ENCODE data around the gene CTNNA3. TPM values are rescaled to one million over a fixed set of nuclear protein-coding genes. Genes with fewer than 3 reads are reported as not detected.

The CTNNA3 gene
- total RNA-seq, 6 experiments from 2014 or later: 0.19 to 3.6 (median 1.2) TPM

DNA sequence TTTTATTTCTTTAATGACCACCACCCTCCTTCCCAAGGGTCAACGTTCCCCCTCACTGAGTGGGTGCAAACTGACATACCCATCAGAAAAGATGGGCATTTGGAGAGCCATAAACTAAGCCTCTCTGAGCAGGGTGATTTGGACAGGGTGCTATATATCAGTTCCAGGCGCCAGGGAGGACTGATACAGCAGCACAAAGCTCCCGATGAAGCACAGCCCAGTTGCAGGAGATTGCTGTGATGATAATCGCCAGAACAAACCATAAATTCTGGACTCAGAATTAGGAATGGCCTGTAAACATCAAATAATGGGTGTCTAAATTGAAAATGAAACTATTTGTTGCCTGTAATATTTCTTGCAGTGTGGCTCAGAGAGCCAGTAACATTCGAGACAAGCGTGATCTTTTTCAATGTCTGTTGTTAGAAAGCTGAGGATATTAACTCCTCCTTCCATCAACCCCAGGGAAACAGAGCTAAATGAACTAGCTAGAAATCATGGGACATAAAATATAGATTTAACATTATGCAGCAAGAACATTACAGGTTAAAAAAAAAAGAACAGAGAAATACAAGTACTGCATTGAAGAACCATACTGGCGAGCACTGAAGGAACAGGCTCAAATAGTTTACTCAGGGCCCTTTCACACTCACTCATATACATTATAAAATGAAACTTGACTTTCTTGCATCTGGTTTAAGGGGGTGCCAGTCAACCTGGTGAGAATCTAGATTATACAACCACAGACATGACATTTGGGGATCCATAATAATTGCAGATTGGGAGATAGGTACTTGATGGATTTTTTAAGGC, 907.6 kb downstream of the CTNNA3 start:
- no peak overlapping the region for H3K27ac ChIP-seq
- H3K9me3 ChIP-seq: no peaks in the 10 kb centered on the region
- H3K27me3 ChIP-seq: no peaks in the 10 kb centered on the region
- no peaks in the 10 kb centered on the region for H3K36me3 ChIP-seq
- intact Hi-C loops (cut with DNase I): no loop called here
- WGBS (ENCODE audit: insufficient coverage, low coverage, low lambda C conversion rate, missing lambda C conversion rate): 55% methylated on average over 7 of the region's 7 CpGs
- no peak overlapping the region for H3K4me3 ChIP-seq
- TF ChIP-seq POLR2A (IDR thresholded peaks at IDR 0.05): no peak
- TF ChIP-seq, protein P1, sequence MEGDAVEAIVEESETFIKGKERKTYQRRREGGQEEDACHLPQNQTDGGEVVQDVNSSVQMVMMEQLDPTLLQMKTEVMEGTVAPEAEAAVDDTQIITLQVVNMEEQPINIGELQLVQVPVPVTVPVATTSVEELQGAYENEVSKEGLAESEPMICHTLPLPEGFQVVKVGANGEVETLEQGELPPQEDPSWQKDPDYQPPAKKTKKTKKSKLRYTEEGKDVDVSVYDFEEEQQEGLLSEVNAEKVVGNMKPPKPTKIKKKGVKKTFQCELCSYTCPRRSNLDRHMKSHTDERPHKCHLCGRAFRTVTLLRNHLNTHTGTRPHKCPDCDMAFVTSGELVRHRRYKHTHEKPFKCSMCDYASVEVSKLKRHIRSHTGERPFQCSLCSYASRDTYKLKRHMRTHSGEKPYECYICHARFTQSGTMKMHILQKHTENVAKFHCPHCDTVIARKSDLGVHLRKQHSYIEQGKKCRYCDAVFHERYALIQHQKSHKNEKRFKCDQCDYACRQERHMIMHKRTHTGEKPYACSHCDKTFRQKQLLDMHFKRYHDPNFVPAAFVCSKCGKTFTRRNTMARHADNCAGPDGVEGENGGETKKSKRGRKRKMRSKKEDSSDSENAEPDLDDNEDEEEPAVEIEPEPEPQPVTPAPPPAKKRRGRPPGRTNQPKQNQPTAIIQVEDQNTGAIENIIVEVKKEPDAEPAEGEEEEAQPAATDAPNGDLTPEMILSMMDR (IDR thresholded peaks at IDR 0.05): no peak
- DNase-seq (no peak), ATAC-seq (no peak)
- H3K4me1 ChIP-seq: no peaks in the 10 kb centered on the region

- ATAC-seq (no peak), DNase-seq (no peak)
- H3K36me3 ChIP-seq: no peaks in the 10 kb centered on the region
- WGBS (ENCODE audit: insufficient coverage, low coverage, low lambda C conversion rate, missing lambda C conversion rate): 56% methylated on average over 1 of the region's 1 CpG
- H3K4me1 ChIP-seq: no peaks in the 10 kb centered on the region
- no peaks in the 10 kb centered on the region for H3K27me3 ChIP-seq
- H3K9me3 ChIP-seq: no peaks in the 10 kb centered on the region
- H3K4me3 ChIP-seq: no peak overlapping the region
- TF ChIP-seq POLR2A (IDR thresholded peaks at IDR 0.05): no peak
- TF ChIP-seq, protein P1 (IDR thresholded peaks at IDR 0.05): no peak
- H3K27ac ChIP-seq: no peak overlapping the region
- intact Hi-C loops (cut with DNase I): no loop called here
Observed at GRCh38 chr10:66786709-66787108, 909.3 kb downstream of the CTNNA3 start.

GRCh38 chr10:66784770-66785169, 911.2 kb downstream of the CTNNA3 start:
- H3K4me3 ChIP-seq: no peak overlapping the region
- no peaks in the 10 kb centered on the region for H3K4me1 ChIP-seq
- H3K36me3 ChIP-seq: no peaks in the 10 kb centered on the region
- TF ChIP-seq, protein P1 (IDR thresholded peaks at IDR 0.05): no peak
- TF ChIP-seq POLR2A (IDR thresholded peaks at IDR 0.05): no peak
- DNase-seq (no peak), ATAC-seq (no peak)
- intact Hi-C loops (cut with DNase I): no loop called here
- H3K27me3 ChIP-seq: no peaks in the 10 kb centered on the region
- WGBS (ENCODE audit: insufficient coverage, low coverage, low lambda C conversion rate, missing lambda C conversion rate): 69% methylated on average over 1 of the region's 1 CpG
- no peaks in the 10 kb centered on the region for H3K9me3 ChIP-seq
- H3K27ac ChIP-seq: no peak overlapping the region

DNA sequence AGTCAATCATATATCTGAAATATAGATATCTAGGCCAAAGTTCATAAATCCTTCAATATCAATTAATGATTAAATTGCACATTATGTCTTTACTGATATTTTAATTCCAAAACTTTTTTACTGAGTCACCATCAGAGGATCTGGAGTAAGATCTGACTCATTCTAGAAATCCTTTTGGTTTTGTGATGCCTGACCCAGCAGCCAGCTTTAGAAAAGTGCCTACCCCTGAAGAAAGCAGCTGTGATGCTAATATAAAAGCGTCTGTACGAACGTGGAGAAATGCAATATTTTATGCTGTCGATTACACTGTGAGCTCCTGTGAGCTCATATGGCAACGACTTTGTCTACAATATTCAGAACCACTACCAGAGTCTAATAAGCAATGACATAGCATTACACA, 912.7 kb downstream of the CTNNA3 start:
- Histone ChIP-seq H3K4me1 (no peaks in the 10 kb centered on the region), H3K27ac (no peak overlapping the region), H3K27me3 (no peaks in the 10 kb centered on the region), H3K4me3 (no peak overlapping the region), H3K36me3 (no peaks in the 10 kb centered on the region), H3K9me3 (no peaks in the 10 kb centered on the region)
- ATAC-seq (no peak), DNase-seq (no peak)
- WGBS (ENCODE audit: insufficient coverage, low coverage, low lambda C conversion rate, missing lambda C conversion rate): 86% methylated on average over 5 of the region's 5 CpGs
- TF ChIP-seq, protein P1 (IDR thresholded peaks at IDR 0.05): no peak
- no peak for TF ChIP-seq POLR2A (IDR thresholded peaks at IDR 0.05)
- intact Hi-C loops (cut with DNase I): no loop called here

All from right lobe of liver (tissue), 6 donors.